ENCODE results near the gene GFPT2.

The GFPT2 gene

GRCh38 chr5:180353048-180353979 lies at the start of gene GFPT2:
Gene GFPT2 (minus strand): TSS chr5:180353336. CDS start chr5:180353217, 119 bp downstream.
- DNase-seq (ENCODE audit: low spot score), result peak; percentile 99

GRCh38 chr5:180402716-180403115 lies 49.6 kb upstream of the GFPT2 start:
- DNase-seq (ENCODE audit: low spot score), result no peak

GRCh38 chr5:180401229-180401907 lies 48.2 kb upstream of the GFPT2 start:
- DNase-seq (ENCODE audit: low spot score), result peak; percentile 3

GRCh38 chr5:180400416-180400815 lies 47.3 kb upstream of the GFPT2 start:
- peak; percentile 7 for DNase-seq (ENCODE audit: low spot score)

GRCh38 chr5:180399401-180400215 lies 46.5 kb upstream of the GFPT2 start:
- DNase-seq (ENCODE audit: low spot score), result peak; percentile 11

- peak; percentile 7 for DNase-seq (ENCODE audit: low spot score)
These were observed 43.8 kb upstream of the GFPT2 start for GRCh38 chr5:180396926-180397325.

- peak; percentile 14 for DNase-seq (ENCODE audit: low spot score)
These were observed 42.6 kb upstream of the GFPT2 start for GRCh38 chr5:180395540-180396274.

GRCh38 chr5:180394031-180394636 lies 41.0 kb upstream of the GFPT2 start:
- peak; percentile 6 for DNase-seq (ENCODE audit: low spot score)

- peak; percentile 6 for DNase-seq (ENCODE audit: low spot score)
These were observed 38.1 kb upstream of the GFPT2 start for GRCh38 chr5:180391276-180391675.

GRCh38 chr5:180390441-180391190 lies 37.5 kb upstream of the GFPT2 start:
- peak; percentile 39 for DNase-seq (ENCODE audit: low spot score)

GRCh38 chr5:180389252-180390101 lies 36.3 kb upstream of the GFPT2 start:
- peak; percentile 45 for DNase-seq (ENCODE audit: low spot score)

- DNase-seq (ENCODE audit: low spot score), result no peak
These were observed 34.7 kb upstream of the GFPT2 start for GRCh38 chr5:180387798-180388197.

GRCh38 chr5:180382926-180383325 lies 29.8 kb upstream of the GFPT2 start:
- no peak for DNase-seq (ENCODE audit: low spot score)

- DNase-seq (ENCODE audit: low spot score), result no peak
These were observed 28.8 kb upstream of the GFPT2 start for GRCh38 chr5:180381851-180382480.

GRCh38 chr5:180381428-180381827 lies 28.3 kb upstream of the GFPT2 start:
- no peak for DNase-seq (ENCODE audit: low spot score)

- no peak for DNase-seq (ENCODE audit: low spot score)
These were observed 27.7 kb upstream of the GFPT2 start for GRCh38 chr5:180380856-180381255.

GRCh38 chr5:180380441-180380840 lies 27.3 kb upstream of the GFPT2 start:
- no peak for DNase-seq (ENCODE audit: low spot score)

- DNase-seq (ENCODE audit: low spot score), result no peak
These were observed 26.4 kb upstream of the GFPT2 start for GRCh38 chr5:180379355-180380070.

All from AG20443 (cell line).